ENCODE results near the gene BDKRB1.

- TF ChIP-seq POU6F1 (CRISPR knock-in tag; IDR thresholded peaks at IDR 0.05; ENCODE audit: borderline replicate concordance, low read depth) (no peak), ARNTL (CRISPR knock-in tag; IDR thresholded peaks at IDR 0.05; ENCODE audit: borderline replicate concordance, low read depth) (no peak), ZC3H10 (CRISPR knock-in tag; IDR thresholded peaks at IDR 0.05) (no peak), CREB5 (CRISPR knock-in tag; IDR thresholded peaks at IDR 0.05; ENCODE audit: low read depth) (no peak), RARB (CRISPR knock-in tag; IDR thresholded peaks at IDR 0.05) (no peak), TSHZ2 (CRISPR knock-in tag; IDR thresholded peaks at IDR 0.05) (no peak), ESRRG (CRISPR knock-in tag; IDR thresholded peaks at IDR 0.05) (no peak), GLIS3 (CRISPR knock-in tag; IDR thresholded peaks at IDR 0.05) (no peak), OSR1 (CRISPR knock-in tag; IDR thresholded peaks at IDR 0.05) (no peak), PATZ1 (CRISPR knock-in tag; IDR thresholded peaks at IDR 0.05; ENCODE audit: borderline replicate concordance) (no peak), ZNF8 (CRISPR knock-in tag; IDR thresholded peaks at IDR 0.05) (no peak), BACH2 (CRISPR knock-in tag; IDR thresholded peaks at IDR 0.05; ENCODE audit: borderline replicate concordance) (no peak), ZNF70 (CRISPR knock-in tag; IDR thresholded peaks at IDR 0.05) (no peak)
Observed at GRCh38 chr14:96231526-96232130, 24.4 kb upstream of the BDKRB1 start.
